ENCODE measurements around the gene CAMTA1.

CAMTA1 gene

DNA sequence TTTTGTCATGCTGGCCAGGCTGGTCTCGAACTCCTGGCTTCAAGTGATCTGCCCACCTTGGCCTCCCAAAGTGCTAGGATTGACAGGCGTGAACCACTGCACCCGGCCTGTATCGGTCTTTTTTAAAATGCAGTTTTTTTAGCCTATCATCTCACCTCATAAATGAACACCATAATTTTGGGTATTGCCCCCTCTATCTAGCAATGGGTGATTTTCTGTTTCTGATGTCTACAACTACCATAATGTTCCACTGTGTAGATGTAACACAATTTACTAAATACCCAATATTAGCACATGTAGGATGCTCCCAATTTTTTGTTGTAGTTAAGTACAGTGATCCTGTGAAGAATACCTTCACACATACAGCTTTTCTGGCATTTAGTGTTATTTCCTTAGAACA lies 2.0 kb upstream of the CAMTA1 start:
- no peaks in the 10 kb centered on the region for H3K9me2 ChIP-seq (replicated peaks; ENCODE audit: insufficient read depth, low read length)
- peaks cover 6% of the 10 kb centered on the region; the same call in 1 of the 2 replicates for H3F3A ChIP-seq (ENCODE audit: insufficient read depth, low read length)
- H3K79me2 ChIP-seq (ENCODE audit: low read length), result peaks cover 24% of the 10 kb centered on the region
- H3K4me1 ChIP-seq (ENCODE audit: low read length), result peaks cover 8% of the 10 kb centered on the region; the same call in 1 of the 2 replicates
- H3K9ac ChIP-seq (ENCODE audit: low read length), result no peak overlapping the region
- peak overlapping the region; percentile 81 for H3K4me2 ChIP-seq (ENCODE audit: low read depth, low read length)
- TF ChIP-seq, protein P1, sequence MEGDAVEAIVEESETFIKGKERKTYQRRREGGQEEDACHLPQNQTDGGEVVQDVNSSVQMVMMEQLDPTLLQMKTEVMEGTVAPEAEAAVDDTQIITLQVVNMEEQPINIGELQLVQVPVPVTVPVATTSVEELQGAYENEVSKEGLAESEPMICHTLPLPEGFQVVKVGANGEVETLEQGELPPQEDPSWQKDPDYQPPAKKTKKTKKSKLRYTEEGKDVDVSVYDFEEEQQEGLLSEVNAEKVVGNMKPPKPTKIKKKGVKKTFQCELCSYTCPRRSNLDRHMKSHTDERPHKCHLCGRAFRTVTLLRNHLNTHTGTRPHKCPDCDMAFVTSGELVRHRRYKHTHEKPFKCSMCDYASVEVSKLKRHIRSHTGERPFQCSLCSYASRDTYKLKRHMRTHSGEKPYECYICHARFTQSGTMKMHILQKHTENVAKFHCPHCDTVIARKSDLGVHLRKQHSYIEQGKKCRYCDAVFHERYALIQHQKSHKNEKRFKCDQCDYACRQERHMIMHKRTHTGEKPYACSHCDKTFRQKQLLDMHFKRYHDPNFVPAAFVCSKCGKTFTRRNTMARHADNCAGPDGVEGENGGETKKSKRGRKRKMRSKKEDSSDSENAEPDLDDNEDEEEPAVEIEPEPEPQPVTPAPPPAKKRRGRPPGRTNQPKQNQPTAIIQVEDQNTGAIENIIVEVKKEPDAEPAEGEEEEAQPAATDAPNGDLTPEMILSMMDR (IDR thresholded peaks at IDR 0.05; ENCODE audit: low read length), result no peak
- TF ChIP-seq EZH2 (optimal IDR thresholded peaks at IDR 0.05; ENCODE audit: low read depth, low read length), result no peak
- no peak for TF ChIP-seq EZH2phosphoT487 (IDR thresholded peaks at IDR 0.05; ENCODE audit: low read length)
- H2AFZ ChIP-seq (ENCODE audit: low read length), result no peak overlapping the region
- peaks cover 4% of the 10 kb centered on the region; the same call in 1 of the 2 replicates for H4K20me1 ChIP-seq (ENCODE audit: insufficient read depth, low read length)
- no peaks in the 10 kb centered on the region for H3K9me3 ChIP-seq (replicated peaks; ENCODE audit: insufficient read depth, low read length)
- no peaks in the 10 kb centered on the region; the same call in 1 of the 2 replicates for H3K27me3 ChIP-seq (replicated peaks; ENCODE audit: insufficient read depth, low read length)
- DNase-seq, result no peak
- H3K36me3 ChIP-seq (replicated peaks; ENCODE audit: insufficient read depth, low read length), result no peaks in the 10 kb centered on the region
- no peak overlapping the region for H3K27ac ChIP-seq (ENCODE audit: low read length)
- no peak overlapping the region for H3K4me3 ChIP-seq (ENCODE audit: low read length)

DNA sequence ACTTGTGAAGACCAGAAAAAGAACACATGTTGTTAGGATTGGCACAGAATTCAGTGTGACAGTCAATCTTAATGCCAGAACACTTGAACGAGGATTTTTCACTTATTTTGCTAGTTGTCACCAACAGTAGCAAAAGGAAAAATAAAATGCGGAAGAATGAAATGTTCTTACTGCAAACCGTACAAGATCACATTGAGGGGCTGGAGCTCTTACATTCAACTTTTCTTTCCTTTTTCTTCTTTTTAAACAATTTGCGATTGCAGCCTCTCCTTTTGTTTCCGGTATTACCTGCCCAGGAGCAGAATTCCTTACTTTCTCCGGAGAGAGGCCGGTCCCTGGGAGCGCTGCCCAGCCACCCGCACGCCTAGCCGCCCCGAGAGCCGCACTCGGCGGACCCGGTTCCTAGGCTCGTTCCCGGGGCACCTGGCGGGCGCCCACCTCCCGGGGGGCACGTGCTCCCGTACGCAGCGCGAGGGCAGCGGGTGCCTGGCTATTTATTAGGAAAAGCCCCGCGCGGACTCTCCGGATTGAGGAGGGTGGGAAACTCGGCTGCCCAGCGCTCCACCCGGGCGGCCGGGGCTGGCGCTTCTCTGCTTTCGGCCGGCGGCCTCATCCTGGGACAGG lies 1.2 kb upstream of the CAMTA1 start:
- Histone ChIP-seq H3K27me3 (replicated peaks; ENCODE audit: insufficient read depth, low read length) (no peaks in the 10 kb centered on the region), H4K20me1 (ENCODE audit: insufficient read depth, low read length) (peaks cover 11% of the 10 kb centered on the region; the same call in 1 of the 2 replicates), H3K9ac (ENCODE audit: low read length) (peak overlapping the region; percentile 89), H2AFZ (ENCODE audit: low read length) (peak overlapping the region; percentile 75), H3K36me3 (replicated peaks; ENCODE audit: insufficient read depth, low read length) (no peaks in the 10 kb centered on the region), H3K9me3 (replicated peaks; ENCODE audit: insufficient read depth, low read length) (no peaks in the 10 kb centered on the region), H3K4me2 (ENCODE audit: low read depth, low read length) (peak overlapping the region; percentile 81), H3K79me2 (ENCODE audit: low read length) (peaks cover 32% of the 10 kb centered on the region), H3K9me2 (replicated peaks; ENCODE audit: insufficient read depth, low read length) (no peaks in the 10 kb centered on the region), H3K27ac (ENCODE audit: low read length) (peak overlapping the region; percentile 90), H3K4me3 (ENCODE audit: low read length) (peak overlapping the region; percentile 77), H3F3A (ENCODE audit: insufficient read depth, low read length) (peaks cover 6% of the 10 kb centered on the region; the same call in 1 of the 2 replicates), H3K4me1 (ENCODE audit: low read length) (peaks cover 8% of the 10 kb centered on the region; the same call in 1 of the 2 replicates)
- peak; percentile 17 for DNase-seq
- TF ChIP-seq EZH2phosphoT487 (IDR thresholded peaks at IDR 0.05; ENCODE audit: low read length) (no peak), EZH2 (optimal IDR thresholded peaks at IDR 0.05; ENCODE audit: low read depth, low read length) (no peak)
- TF ChIP-seq, protein P1 (IDR thresholded peaks at IDR 0.05; ENCODE audit: low read length), result no peak

DNA sequence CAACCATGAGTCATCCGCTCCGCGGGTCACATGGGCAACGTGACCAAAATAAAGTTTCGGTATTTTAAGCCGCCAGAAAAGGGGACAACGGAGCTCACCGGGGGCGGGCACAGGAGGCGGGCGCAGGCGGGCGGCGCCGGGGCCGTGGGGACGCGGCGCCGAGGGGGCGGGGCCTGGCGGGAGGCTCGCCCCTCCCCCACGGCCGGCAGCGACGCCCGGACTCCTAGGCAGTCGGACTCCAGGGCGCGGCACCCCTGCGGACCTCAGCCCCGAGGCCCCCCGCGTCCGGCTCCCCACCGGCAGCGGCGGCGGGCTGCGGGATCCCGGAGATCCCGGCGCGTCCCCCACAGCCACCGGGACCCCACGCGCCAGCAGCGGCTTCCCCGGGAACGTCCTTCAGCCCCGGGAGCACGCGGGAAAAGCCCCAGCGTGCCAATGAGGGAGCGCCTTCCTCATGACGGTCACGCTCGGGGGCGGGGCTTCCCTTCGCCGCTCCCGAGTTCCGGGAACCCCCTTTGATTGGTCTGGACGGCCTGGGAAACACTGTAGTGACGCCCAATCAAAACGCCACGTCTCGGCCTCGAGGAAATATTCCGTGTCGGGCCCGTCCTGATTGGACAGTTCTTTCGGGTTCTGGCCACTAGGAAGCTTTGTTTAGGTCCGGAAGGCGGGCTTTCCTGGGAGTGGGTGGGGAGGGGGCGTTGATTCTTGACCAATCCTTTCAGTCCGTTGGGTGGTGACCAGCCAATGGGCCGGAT lies 515 bp upstream of the CAMTA1 start:
- peaks cover 6% of the 10 kb centered on the region; the same call in 1 of the 2 replicates for H3F3A ChIP-seq (ENCODE audit: insufficient read depth, low read length)
- peak overlapping the region; percentile 89 for H3K9ac ChIP-seq (ENCODE audit: low read length)
- TF ChIP-seq EZH2 (optimal IDR thresholded peaks at IDR 0.05; ENCODE audit: low read depth, low read length), result no peak
- TF ChIP-seq, protein P1 (IDR thresholded peaks at IDR 0.05; ENCODE audit: low read length), result no peak
- no peak for TF ChIP-seq EZH2phosphoT487 (IDR thresholded peaks at IDR 0.05; ENCODE audit: low read length)
- no peaks in the 10 kb centered on the region for H3K36me3 ChIP-seq (replicated peaks; ENCODE audit: insufficient read depth, low read length)
- H4K20me1 ChIP-seq (ENCODE audit: insufficient read depth, low read length), result peaks cover 11% of the 10 kb centered on the region; the same call in 1 of the 2 replicates
- no peaks in the 10 kb centered on the region for H3K27me3 ChIP-seq (replicated peaks; ENCODE audit: insufficient read depth, low read length)
- peak overlapping the region; percentile 90 for H3K27ac ChIP-seq (ENCODE audit: low read length)
- H3K4me2 ChIP-seq (ENCODE audit: low read depth, low read length), result peak overlapping the region; percentile 81; the same call in 1 of the 2 replicates
- H3K4me3 ChIP-seq (ENCODE audit: low read length), result peak overlapping the region; percentile 77
- H3K79me2 ChIP-seq (ENCODE audit: low read length), result peaks cover 39% of the 10 kb centered on the region
- H2AFZ ChIP-seq (ENCODE audit: low read length), result peak overlapping the region; percentile 75
- no peaks in the 10 kb centered on the region for H3K9me2 ChIP-seq (replicated peaks; ENCODE audit: insufficient read depth, low read length)
- no peaks in the 10 kb centered on the region for H3K9me3 ChIP-seq (replicated peaks; ENCODE audit: insufficient read depth, low read length)
- H3K4me1 ChIP-seq (ENCODE audit: low read length), result peaks cover 8% of the 10 kb centered on the region; the same call in 1 of the 2 replicates
- peak; percentile 100 for DNase-seq
